Stimulated activated CD8-positive, alpha-beta memory T cell treated with anti-CD3 and anti-CD28 coated beads, Interleukin-4, amount 100 ng/mL, for 1 hour (primary cell): ENCODE results near the gene AMDHD2.
"Not testable (repeated sequence)": the region's sequence is repeated elsewhere in the genome, so short reads cannot be mapped to it uniquely, and the experiment has no call there.

Experiments
- DNase-seq, 2 donors: peaks; one replicate each; pipeline ENCODE4 v3.0.0-alpha.2; 2020; ENCODE audit warnings: low read depth in 2 of 2, low spot score in 1 of 2

The AMDHD2 gene

GRCh38 chr16:2532494-2533141, 12.4 kb downstream of the AMDHD2 start:
- DNase-seq, result peak in 1 of 2 donors; percentile 33

GRCh38 chr16:2533142-2533755, 13.1 kb downstream of the AMDHD2 start:
- DNase-seq, result not testable (repeated sequence)

- DNase-seq, result no peak
These were observed 13.7 kb downstream of the AMDHD2 start for GRCh38 chr16:2533912-2534311.

- DNase-seq, result not testable (repeated sequence)
These were observed 14.2 kb downstream of the AMDHD2 start for GRCh38 chr16:2534335-2534734.

- DNase-seq, result no peak
These were observed 15.4 kb downstream of the AMDHD2 start for GRCh38 chr16:2535625-2536013.

GRCh38 chr16:2537451-2538379, 17.5 kb downstream of the AMDHD2 start, which contains the start of gene PDPK1:
Gene PDPK1, plus strand, starts transcription at chr16:2538021. Its CDS starts 92 bp downstream, at chr16:2538113.
- DNase-seq, result peak; percentile 74 to 84

GRCh38 chr16:2539192-2539844, 19.1 kb downstream of the AMDHD2 start:
- not testable (repeated sequence) for DNase-seq

GRCh38 chr16:2539845-2540458, 19.8 kb downstream of the AMDHD2 start:
- not testable (repeated sequence) for DNase-seq

GRCh38 chr16:2540912-2541311, 20.7 kb downstream of the AMDHD2 start:
- not testable (repeated sequence) for DNase-seq

- not testable (repeated sequence) for DNase-seq
These were observed 21.2 kb downstream of the AMDHD2 start for GRCh38 chr16:2541409-2541808.

GRCh38 chr16:2543771-2544170, 23.6 kb downstream of the AMDHD2 start:
- not testable (repeated sequence) for DNase-seq

- DNase-seq, result not testable (repeated sequence)
These were observed 30.2 kb downstream of the AMDHD2 start for GRCh38 chr16:2550283-2550878.

GRCh38 chr16:2551420-2551889, 31.3 kb downstream of the AMDHD2 start:
- not testable (repeated sequence) for DNase-seq

- not testable (repeated sequence) for DNase-seq
These were observed 34.7 kb downstream of the AMDHD2 start for GRCh38 chr16:2554709-2555425.

- DNase-seq, result not testable (repeated sequence)
These were observed 37.0 kb downstream of the AMDHD2 start for GRCh38 chr16:2557150-2557549.

- DNase-seq, result not testable (repeated sequence)
These were observed 40.1 kb downstream of the AMDHD2 start for GRCh38 chr16:2560131-2560797.

- peak in 1 of 2 donors; percentile 51 for DNase-seq
These were observed 40.6 kb downstream of the AMDHD2 start for GRCh38 chr16:2560798-2561133.

- DNase-seq, result not testable (repeated sequence)
These were observed 47.3 kb downstream of the AMDHD2 start for GRCh38 chr16:2567506-2567905.

- not testable (repeated sequence) for DNase-seq
These were observed 48.4 kb downstream of the AMDHD2 start for GRCh38 chr16:2568573-2568972.
